HG03378 (cell line): Measurements from ENCODE around the gene TRPM3.

Experiments
- ATAC-seq: cut with Tn5 transposase; IDR thresholded peaks from one replicate; pipeline ENCODE4 v1.9.1; 2021; ENCODE audit warnings: mild to moderate bottlenecking, moderate library complexity; ENCODE audit not compliant: unreplicated experiment

The TRPM3 gene

DNA sequence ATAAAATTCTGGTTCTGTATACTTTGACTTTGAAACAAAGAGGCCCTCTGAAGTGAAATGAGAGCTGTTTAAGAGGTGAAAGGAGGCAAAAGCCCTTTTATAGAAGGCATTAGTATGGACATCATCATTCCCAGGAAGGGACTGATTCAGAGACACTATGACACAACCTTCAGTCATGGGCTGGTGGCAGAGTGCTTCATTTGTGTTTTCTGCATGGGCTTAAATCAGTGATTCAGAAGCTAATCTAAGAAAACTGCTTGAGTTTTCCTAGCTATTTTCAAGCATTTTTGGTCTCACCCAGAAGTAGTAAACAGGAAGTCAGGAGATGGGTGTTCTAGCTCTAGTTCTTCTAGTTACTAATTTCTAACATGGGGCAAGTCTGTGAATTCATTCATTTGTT is 288.9 kb downstream of the TRPM3 start:
- ATAC-seq: no peak

DNA sequence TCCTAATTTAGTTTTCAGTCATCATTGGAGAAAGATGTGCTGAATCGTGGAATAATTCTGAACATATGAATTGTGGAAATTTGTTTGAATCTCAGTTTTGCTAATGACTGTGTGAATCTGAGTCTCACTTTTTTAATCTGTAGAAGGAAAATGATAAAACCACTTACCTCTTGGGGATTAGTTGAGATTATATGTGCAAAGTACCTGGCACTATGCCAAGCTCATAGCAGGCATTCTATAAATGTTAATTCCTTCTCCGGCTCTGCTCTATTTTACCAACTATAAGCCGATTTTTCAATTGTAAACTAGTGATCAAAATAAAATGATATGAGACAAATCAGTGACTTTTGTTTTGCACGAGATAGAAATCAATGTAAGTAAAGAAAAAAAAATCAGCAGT is 290.8 kb downstream of the TRPM3 start:
- no peak for ATAC-seq

DNA sequence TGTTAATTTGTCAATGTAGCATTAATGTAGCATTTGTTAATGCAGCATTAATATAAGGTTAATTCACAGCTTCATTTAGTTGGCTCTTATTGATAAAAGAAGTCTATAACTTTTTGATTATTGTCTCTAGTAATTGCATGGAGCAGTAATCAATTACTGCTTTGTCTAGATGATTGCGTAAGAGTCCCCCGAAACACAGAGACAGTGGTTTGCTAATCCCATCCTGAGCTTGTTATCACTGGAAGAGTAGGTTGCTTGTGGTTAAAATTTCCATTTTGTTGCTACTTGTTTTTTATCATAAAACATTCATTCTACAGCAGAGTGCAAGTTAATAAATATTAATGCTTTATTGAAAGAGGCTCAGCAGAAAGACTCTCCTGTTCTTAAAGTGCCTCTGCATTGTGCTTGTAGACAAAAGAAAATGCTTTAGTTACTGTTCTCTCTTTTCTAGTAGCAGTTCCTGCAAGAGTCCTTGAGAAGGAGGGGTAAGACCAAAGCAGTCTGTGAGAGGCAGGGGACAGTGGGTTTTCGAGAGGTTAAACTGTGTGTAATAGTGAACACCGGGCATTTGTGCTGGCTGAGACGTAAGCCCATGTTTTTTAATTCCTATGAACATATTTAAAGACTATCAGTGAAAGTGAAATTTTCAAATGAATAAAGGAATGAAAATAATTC is 291.7 kb downstream of the TRPM3 start:
- no peak for ATAC-seq

DNA sequence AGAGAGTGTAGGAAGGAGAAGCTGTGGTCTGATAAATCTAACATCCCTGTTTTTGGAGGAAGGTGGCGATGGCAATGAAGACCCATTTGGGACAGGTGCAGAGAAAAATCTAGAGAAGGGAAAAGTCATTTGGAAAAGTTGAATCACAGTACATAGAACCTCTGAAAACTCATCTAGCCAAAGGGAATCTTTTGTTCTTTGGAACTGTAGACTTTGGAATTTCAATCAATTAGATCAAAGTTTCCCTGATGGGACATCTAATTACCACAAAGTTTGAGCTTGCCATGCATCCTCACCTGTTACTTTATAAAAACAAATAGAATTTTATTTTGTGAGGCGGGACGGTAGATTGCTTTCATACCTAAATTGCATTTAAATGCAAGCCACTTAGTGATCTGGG is 294.9 kb downstream of the TRPM3 start:
- ATAC-seq: no peak

DNA sequence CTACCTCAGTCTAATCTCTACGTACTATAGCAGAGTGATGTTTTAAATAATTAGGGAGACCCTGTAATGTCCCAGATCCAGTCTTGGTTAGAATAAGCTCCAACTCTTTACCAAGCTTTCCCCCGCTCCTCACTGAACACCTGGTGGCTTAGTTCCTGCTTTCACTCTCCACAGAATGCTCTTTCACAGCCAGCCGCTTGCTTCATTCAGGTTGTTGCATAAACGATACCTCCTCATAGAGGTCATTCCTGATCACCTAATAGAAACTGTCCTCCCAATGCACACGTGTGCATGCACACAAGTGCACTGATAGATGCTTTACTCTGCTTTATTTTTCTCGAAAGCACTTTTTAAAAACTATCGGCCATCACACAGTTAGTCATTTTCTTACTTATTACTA is 298.1 kb downstream of the TRPM3 start:
- ATAC-seq: no peak

DNA sequence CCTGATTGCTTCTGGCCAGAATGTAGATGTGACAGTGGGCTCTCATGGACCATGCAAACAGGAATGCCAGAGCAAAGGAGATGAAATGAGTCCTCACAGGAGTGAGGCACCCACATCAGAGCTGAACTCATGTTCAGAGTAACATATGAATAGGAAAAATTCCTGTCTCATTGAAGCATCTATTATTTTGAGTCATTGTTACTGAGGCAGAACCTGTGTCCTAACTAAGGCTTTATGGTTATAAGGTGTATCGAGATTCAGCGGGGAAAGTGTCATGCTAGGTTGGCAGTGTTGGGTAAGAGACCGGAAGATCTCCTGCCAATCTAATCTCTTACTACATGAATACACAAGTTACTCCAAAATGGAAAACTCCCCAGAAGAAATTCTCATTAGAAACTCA is 304.1 kb downstream of the TRPM3 start:
- no peak for ATAC-seq

DNA sequence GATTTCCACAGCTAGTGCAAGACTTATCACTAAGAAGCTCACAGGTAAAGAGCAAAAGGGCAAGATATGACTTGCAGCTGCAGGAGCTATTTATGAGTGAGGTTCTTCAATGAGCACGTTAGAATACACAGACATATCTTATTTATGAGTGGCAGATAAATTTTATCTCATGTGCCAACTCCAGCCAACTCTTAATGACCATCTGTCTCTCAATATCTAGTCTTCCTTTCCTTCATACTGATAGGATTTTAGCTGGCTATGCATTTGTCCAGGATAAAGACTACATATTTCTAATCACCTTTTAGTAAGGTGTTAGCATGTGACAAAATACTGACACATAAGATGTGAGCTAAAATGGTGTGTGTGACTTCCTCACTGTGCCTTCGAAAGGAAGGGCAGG is 304.5 kb downstream of the TRPM3 start:
- no peak for ATAC-seq

DNA sequence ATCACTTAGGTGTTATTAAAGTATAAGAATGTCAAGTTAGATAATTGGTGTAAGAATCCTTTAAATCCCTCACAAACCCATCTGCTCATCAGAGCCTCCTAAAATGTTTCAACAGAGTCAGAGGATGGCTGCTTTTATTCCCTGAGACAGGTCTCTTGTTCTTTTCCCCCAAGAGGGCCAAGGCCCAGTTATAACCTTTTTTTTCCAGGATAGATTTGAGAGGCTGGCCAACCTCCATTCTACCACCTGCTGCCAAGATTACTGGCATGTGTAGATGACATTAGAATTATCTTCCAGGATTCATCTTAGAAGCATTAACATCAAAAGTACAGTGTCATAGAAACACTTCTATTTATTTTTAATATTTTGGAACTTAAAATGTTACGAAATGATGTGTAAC is 305.1 kb downstream of the TRPM3 start:
- no peak for ATAC-seq

DNA sequence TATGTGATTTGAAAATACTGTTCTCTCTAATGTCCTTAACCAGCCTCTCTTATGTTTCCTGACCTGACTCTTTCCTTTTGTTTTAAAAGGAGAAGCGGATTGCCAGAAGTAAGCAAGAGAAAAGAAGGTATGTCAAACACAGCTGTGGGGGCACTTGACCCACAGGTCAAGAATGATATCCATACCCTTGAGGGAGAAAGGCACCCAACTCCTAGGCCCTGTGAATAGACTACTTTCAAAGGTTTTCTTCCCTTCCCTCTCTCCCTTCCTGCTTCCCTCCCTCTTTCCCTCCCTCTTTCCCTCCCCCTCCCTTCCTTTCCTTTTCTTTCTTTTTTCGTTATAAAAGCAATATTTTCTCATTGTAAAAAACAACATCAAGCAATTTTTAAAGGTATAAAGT is 306.8 kb downstream of the TRPM3 start:
- ATAC-seq: no peak

DNA sequence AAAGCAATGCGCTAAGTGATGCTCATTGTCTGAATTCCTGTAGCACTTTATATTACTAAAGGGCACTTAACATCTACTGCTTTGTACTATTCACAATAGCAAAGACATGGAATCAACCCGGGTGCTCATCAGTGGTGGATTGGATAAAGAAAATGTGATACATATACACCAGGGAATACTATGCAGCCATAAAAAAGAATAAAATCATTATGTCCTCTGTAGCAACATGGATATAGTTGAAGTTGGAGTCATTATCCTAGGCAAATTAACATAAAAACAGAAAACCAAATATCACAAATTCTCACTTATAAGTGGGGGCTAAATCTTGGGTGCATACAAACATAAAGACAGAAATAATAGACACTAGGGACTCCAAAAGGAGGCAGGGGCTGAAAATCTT is 308.3 kb downstream of the TRPM3 start:
- ATAC-seq: no peak

DNA sequence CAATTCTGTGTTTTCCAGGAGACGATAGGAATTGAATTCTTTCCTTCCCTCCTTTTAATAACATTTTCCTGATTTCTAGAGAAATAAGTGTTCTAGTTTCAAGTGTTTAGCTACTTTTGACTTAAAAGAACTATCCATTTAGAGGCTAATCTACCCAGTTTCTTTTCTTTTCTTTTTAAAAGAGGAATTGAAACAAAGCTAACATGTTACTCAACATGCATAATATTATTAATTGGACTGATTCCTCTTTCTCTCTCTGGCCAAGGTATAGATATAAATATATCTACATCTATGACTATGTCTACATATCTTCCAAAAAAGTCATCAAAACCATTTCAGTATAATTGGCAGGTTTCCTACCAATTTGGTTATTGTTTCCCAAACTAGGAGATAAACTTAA is 309.8 kb downstream of the TRPM3 start:
- ATAC-seq: no peak

DNA sequence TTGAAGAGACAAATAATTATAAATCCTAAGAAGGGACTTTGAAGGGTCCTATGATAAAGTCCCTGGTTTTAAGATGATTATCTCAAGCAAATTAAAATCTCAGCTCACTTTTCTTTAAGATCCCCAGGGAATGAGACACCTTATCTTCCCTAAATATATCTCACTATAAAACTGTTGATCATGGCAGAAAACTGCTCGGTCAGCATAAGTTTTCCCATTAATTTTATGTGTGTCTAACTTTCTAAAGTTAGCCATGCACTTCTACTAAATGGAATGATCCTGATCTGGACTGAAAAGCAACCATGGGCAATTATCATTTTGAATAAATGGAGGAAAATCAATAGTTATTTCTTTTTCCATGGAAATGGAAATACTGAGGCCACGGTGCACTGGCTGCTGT is 314.5 kb downstream of the TRPM3 start:
- ATAC-seq: no peak

DNA sequence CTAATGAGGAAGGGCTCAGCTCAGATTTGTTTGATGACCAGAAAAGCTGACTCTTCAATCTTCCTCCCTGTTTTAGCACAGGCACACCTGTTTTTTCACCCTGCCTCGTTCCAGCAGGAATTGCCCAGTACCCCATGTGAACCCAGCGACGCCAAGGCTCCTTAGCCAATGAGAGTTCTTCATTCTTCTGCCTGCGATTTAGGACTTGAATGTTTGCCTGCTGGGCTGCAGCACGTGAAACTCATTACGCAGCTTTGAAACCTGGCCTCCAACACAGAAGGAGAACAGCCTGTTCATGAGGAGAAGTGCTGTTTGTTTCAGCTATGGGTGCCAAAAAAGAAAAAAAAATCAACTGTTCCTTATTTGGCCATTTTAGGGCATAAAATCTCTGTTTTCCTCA is 315.5 kb downstream of the TRPM3 start:
- ATAC-seq: no peak

DNA sequence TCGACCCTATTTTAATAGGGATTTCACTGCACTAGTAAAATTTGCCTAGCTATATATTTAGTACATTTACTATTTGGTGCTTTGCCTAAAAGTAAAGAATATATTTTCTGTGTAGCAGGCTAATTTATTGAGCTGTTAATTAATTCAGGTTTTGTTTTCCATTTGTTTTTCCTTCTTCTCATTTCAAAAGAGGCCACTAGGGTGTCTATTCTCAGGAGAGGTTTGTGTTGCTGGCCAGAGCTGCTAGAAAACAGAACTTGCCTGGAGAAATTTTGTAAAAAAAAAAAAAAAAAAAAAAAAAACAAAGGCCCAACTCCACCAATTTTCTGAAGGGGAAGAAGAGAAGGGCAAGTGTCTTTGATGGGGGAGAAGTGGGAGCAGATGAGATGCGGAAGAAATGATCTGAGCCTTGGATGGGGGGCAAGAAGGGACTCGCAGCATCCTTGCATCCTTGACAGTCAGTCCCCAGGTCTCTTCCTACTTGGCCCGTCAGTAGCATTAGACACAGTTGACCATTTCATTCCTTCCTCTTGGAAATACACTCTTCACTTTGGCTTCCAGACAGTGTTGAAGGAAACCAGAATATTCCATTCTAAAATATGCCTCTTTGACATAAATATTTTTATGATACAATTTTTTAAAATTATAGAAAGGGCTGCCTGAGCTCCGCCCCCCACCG is 318.5 kb downstream of the TRPM3 start:
- ATAC-seq: no peak

DNA sequence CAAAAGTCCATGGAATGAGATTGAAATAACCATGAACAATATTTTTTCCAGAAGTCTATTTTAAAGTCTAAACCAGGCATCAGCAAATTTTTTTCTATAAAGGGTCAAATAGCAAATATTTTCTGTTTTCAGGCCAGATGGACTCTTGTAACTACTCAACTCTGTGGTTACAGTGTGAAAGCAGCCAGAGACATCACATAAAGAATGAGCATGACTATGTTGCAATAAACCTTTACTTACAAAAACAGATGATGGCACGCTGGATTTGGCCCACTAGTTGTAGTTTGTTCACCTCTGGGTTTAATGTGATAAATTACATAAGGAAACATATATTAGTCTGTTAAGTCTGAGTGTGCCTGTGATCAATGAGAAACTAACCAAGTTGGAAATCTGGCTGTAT is 319.2 kb downstream of the TRPM3 start:
- no peak for ATAC-seq

DNA sequence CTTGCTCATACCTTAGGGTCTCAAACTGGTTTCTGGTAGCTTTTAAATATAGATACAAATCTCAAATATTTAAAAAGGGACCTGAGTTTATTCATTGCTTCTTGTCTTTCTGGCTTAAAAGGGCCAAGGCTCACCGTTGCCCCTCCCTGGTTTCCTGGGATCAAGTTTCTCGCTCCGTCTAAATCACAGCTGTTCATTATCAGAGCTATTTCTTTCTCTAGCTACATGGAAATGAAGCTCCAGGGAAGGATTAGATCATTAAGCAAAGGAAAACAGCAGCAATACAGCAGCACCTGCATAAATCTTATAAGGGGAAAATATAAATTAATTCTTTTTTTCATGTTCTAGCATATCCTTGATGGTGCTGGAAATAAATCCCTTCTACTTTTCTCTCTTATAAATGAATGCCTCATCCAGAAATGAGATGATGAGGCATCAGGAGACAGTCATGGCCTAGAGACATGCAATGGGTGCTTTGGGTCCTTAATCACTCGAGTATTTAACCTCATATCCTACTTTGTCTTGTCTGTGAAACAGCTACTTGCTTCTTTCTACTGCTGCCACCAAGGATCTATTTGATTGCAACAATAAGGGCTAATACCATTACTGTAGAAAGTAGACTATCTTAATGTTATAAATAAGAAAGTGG is 320.1 kb downstream of the TRPM3 start:
- no peak for ATAC-seq

DNA sequence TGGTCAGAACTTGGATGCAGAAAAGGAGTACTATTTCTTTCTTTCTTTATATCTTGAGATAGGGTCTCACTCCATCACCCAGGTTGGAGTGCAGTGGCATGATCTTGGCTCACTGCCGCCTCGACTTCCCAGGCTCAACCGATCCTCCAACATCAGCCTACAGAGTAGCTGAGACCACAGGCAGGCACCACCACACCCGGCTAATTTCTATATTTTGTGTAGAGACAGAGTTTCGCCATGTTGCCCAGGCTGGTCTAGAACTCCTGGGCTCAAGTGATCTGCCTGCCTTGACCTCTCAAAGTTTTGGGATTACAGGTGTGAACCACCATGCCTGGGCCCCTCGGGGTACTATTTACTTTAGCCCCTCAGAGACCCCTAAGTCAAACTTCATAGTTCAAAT is 323.4 kb downstream of the TRPM3 start:
- ATAC-seq: no peak

DNA sequence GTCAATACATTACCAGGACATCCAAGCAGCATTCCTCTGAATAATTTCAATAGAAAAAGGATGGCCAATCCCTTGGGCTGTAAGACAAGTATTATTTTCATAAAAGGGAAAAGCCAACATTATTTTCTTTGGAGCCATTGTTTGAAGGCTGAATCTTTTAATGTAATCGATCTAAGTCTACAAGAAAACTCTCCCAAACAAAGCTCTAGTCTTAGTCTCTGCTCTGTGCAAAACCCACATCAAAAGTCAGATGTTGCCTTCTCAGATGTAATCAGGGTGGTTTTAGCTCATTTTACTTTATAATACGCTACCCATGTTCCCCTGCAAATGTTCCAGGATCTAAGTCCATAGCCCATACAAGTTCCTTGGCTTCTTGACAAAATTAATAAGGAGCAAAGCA is 325.6 kb downstream of the TRPM3 start:
- no peak for ATAC-seq

DNA sequence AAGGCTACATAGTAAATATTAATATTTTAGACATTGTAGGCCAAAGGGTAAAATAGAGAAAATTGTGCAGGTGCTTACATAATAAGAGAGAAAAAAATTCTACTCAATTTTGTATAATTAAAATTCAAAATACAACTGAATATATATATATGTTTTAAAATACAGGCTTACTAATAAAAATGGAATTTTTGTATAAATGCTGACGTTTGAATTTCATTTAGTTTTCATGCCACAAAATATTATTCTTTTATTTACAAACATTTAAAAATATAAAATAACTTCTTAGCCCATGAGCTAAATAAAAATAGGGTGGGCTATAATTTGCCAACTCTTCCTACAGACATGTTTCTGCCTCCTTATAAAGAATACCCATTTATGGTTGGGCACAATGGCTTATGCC is 328.6 kb downstream of the TRPM3 start:
- no peak for ATAC-seq

DNA sequence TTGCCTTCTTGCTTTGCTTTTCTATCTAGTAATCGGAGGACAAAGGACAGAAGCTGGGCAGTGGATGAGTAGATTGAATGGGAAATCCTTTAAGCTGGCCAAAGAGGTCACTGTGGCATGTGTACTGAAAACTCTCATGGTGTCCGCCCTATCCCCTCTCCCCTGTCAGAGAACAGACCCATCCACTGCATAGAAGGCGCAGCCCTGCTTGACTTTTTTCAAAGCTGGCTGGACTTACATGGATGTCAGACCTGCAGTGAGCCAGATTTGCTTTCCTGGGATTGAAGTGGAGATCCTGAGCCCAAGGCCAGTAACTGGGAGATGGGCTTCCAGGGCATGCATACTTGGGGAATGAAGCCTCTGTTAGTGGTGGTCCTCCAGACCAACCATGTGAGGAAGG is 329.5 kb downstream of the TRPM3 start:
- no peak for ATAC-seq

DNA sequence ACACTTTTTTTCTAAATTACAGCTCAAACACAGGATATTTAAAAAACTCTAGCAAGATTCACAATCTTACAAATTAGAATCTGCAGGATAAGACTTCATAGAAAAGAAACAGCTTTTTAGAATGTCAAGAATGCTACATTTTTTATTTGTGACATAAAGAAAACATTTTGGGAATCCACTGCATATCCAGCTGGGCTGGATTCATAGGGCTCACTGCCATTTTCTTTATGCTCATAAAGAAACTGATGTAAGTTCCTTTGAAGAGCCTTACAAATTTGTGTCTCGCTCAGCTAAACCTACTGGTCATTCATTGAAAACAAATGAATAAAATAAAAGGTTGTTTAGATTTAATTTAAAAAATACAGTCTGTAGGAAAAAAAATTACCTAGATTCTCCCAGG is 332.3 kb downstream of the TRPM3 start:
- no peak for ATAC-seq

DNA sequence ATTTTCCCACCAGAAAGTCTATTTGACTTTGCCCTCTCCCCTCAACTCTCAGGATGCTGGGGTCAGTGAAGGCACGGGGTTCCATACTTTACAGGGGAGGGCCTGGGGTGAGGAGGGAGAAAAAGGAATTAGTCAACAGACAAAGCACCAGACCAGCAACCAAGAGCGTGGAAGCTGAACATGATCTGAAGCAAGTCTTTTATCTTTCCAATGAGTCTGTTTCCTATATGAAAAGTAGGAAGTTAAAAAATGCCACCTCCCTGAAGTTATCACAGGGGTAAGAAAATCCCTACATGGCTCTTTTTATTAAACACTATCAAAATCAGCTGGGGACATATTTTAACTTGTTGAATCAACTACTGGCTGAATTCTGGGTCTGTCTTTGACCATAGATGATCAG is 337.0 kb downstream of the TRPM3 start:
- no peak for ATAC-seq

DNA sequence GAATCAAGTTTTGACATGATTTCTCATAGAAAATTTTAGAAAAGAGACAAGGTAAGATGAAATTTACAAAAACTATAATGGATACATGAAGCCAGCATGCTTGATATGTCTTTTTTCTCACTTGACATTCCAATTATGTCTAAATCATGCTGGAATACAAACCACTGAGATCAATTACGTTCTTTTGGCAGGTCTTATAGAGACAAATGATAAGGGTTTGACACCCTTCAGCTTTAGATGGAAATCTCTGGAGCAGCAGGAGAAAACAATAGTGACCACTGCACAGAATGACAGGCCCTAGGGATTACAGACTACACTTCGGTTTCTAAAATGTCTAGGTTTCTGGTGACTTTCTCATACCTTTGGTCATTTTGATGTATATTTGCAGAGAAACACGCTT is 342.9 kb downstream of the TRPM3 start:
- no peak for ATAC-seq
